HEK293T (cell line): ENCODE data around the gene PLA2G7.

ENCODE experiments used
- CTCF ChIA-PET: fragments of 350-600 bp; formaldehyde crosslinking; extraction: SDS; loops from one replicate; lab custom pipeline; 2021; ENCODE audit warnings: antibody characterized with exemption, inconsistent platforms; lab: Yijun Ruan, JAX
- POLR2A ChIA-PET: fragments of 350-600 bp; formaldehyde crosslinking; extraction: SDS; loops from one replicate; lab custom pipeline; 2020; ENCODE audit warnings: antibody characterized with exemption, inconsistent platforms; lab: Yijun Ruan, JAX
- DNase-seq: peaks from one replicate; pipeline ENCODE4 v3.0.0; 2012; ENCODE audit warnings: mixed read lengths; ENCODE audit errors: extremely low spot score
- ARNT ChIP-seq: fragments of 450-650 bp; IDR thresholded peaks from 2 replicates; pipeline ENCODE4 v1.6.1; 2017; ENCODE audit warnings: mild to moderate bottlenecking
- BHLHE40 ChIP-seq: fragments of 450-650 bp; IDR thresholded peaks from 2 replicates; pipeline ENCODE4 v1.6.1; 2016; ENCODE audit warnings: mild to moderate bottlenecking, moderate library complexity, borderline replicate concordance
- CTBP1 ChIP-seq: fragments of 450-650 bp; IDR thresholded peaks from 2 replicates; pipeline ENCODE4 v1.6.1; 2016; ENCODE audit warnings: borderline replicate concordance
- ELF4 ChIP-seq: fragments of 450-650 bp; IDR thresholded peaks from 2 replicates; pipeline ENCODE4 v1.6.1; 2017; ENCODE audit warnings: antibody characterized with exemption
- FOXA1 ChIP-seq: fragments of 450-650 bp; IDR thresholded peaks from 2 replicates; pipeline ENCODE4 v1.6.1; 2016; ENCODE audit warnings: mild to moderate bottlenecking
- FOXK2 ChIP-seq: fragments of 450-650 bp; IDR thresholded peaks from 2 replicates; pipeline ENCODE4 v1.6.1; 2016; ENCODE audit warnings: mild to moderate bottlenecking
- FOXM1 ChIP-seq: fragments of 450-650 bp; IDR thresholded peaks from 2 replicates; pipeline ENCODE4 v1.6.1; 2017; ENCODE audit warnings: mild to moderate bottlenecking, borderline replicate concordance
- HDGF ChIP-seq: fragments of 450-650 bp; IDR thresholded peaks from 2 replicates; pipeline ENCODE4 v1.6.1; 2017; ENCODE audit warnings: antibody characterized with exemption, borderline replicate concordance
- L3MBTL2 ChIP-seq: fragments of 450-650 bp; conservative IDR thresholded peaks from 2 replicates; pipeline ENCODE4 v1.6.1; 2016; ENCODE audit warnings: mild to moderate bottlenecking
- LEF1 ChIP-seq: fragments of 450-650 bp; IDR thresholded peaks from 2 replicates; pipeline ENCODE4 v1.6.1; 2017; ENCODE audit warnings: mild to moderate bottlenecking, borderline replicate concordance
- NFRKB ChIP-seq: fragments of 450-650 bp; IDR thresholded peaks from 2 replicates; pipeline ENCODE4 v1.6.1; 2016; ENCODE audit warnings: mild to moderate bottlenecking, moderate library complexity
- SP1 ChIP-seq: fragments of 450-650 bp; IDR thresholded peaks from 2 replicates; pipeline ENCODE4 v1.6.1; 2017
- SUZ12 ChIP-seq: fragments of 450-650 bp; IDR thresholded peaks from 2 replicates; pipeline ENCODE4 v1.6.1; 2016; ENCODE audit warnings: mild to moderate bottlenecking
- TARDBP ChIP-seq: fragments of 450-650 bp; IDR thresholded peaks from 2 replicates; pipeline ENCODE4 v1.6.1; 2016
- ZNF384 ChIP-seq: fragments of 450-650 bp; IDR thresholded peaks from 2 replicates; pipeline ENCODE4 v1.6.1; 2016
- TF ChIP-seq, protein P1 (sequence below): fragments of 450-650 bp; IDR thresholded peaks from 2 replicates; pipeline ENCODE4 v1.6.1; 2016

PLA2G7 gene

DNA sequence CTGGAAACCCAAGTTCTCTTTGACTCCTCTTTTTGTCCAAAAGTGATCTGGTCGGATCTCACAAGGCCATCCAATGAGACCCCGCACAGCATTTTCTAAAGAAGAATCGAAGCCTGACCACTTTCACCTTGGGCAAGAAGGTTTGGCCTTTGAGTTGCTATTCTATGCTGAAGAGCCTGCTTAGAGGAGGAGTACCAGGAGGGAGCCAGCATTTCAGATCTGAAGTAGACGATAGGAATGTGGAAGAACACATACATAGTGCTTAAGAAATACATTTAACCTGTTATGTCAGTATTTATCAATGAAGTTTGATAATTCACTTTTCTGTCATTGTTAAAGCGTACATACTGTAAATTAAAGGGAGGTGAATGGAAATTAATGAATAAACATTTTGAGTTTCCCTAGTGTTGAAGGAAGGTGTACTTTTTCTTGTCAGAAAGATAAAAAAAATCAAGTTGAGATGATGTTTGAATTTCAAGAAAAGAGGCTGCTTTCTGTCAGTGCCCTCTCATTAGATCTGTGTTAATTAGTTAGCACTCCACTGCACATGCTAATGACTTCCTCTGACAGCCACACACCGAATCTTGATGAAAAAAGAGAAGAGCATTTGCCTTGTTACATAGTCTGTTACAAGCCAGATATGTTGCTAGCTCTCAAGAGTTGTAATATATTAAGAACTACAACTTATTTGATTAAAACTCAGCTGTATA lies 58.4 kb downstream of the PLA2G7 start:
- CTCF ChIA-PET: interaction anchor here (0.6 to 1.2 kb wide), 4 partner anchors 12 to 635 kb away, joined by 3 to 5 read pairs (median 4); no protein-coding TSS in a partner anchor
- POLR2A ChIA-PET: no interaction called here
- no peak for DNase-seq
- TF ChIP-seq FOXA1 (no peak), ELF4 (no peak), ZNF384 (no peak), ARNT (no peak), FOXM1 (no peak), HDGF (no peak), TARDBP (no peak), BHLHE40 (no peak), LEF1 (no peak), CTBP1 (no peak)

DNA sequence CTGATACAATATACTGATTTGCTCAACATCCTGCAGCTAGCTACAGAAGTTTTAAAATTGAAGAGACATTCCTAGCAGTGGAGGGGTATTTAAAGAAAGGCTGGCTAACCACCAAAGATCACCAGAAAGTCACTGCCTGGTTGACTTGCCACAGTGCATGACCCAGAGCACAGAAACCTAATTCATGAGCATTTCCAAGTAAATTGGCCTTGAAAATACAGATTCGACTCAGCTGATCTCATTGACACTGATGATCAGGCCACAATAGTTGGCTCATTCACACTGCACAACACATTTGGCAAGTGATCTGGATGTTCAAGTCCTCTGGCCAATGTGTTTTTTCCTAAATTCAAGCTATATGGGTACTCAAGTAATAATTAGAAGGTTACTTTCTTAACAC lies 60.8 kb downstream of the PLA2G7 start:
- TF ChIP-seq FOXM1: no peak
- ChIA-PET POLR2A (no interaction called here), CTCF (interaction anchor here (1.5 kb wide), 1 partner anchor 19 kb away, joined by 6 read pairs; no protein-coding TSS in a partner anchor)
- no peak for DNase-seq

DNA sequence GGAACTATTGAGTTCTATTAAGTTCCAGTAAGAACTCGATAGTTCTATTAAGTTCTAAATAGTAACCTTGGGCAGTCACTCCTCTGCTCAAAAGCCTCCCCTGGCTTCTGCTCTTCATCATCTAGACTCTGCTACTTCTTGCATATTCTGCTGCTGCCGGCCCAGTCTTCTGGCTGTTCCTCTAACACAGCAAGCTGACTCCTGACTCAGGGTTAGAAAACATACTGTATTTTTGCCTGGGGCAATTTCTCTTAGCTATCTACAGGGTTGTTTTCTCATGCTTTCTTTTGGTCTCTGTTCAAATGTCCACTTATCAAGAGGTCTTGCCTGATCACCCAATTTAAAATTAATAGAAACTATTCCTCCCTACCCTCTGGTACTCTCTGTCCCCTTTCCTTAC lies 67.8 kb downstream of the PLA2G7 start:
- DNase-seq: no peak
- TF ChIP-seq ELF4 (no peak), SUZ12 (no peak), HDGF (no peak), BHLHE40 (no peak), FOXA1 (no peak), ARNT (no peak), FOXM1 (no peak)
- ChIA-PET POLR2A (no interaction called here), CTCF (interaction anchor here (1.5 kb wide), 1 partner anchor 12 kb away, joined by 3 read pairs; no protein-coding TSS in a partner anchor)

DNA sequence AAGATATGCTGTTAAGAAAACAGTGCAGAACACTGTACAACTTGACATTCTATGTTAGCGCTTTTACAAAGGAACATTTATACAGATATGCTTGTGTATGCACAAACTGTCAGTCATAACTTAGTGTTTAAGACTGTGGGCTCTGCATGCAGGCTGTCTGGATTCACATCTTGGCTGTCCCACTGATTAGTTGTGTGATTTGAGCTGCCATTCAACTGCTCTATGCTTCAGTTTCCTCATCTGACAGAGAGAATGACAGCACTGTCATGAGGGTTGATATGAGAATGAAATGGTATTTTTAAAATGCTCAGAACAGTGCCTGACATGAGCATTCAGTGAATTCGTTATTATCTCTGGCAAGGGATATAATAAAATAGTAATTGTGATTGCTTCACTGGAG lies 73.7 kb downstream of the PLA2G7 start:
- TF ChIP-seq FOXA1: no peak
- no peak for TF ChIP-seq FOXK2
- TF ChIP-seq HDGF: no peak
- no peak for TF ChIP-seq NFRKB
- TF ChIP-seq, protein P1, sequence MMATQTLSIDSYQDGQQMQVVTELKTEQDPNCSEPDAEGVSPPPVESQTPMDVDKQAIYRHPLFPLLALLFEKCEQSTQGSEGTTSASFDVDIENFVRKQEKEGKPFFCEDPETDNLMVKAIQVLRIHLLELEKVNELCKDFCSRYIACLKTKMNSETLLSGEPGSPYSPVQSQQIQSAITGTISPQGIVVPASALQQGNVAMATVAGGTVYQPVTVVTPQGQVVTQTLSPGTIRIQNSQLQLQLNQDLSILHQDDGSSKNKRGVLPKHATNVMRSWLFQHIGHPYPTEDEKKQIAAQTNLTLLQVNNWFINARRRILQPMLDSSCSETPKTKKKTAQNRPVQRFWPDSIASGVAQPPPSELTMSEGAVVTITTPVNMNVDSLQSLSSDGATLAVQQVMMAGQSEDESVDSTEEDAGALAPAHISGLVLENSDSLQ: no peak
- no peak for TF ChIP-seq SP1
- no peak for TF ChIP-seq LEF1
- no peak for TF ChIP-seq ELF4
- TF ChIP-seq ARNT: no peak
- TF ChIP-seq L3MBTL2: no peak
- no peak for TF ChIP-seq ZNF384
- no peak for TF ChIP-seq CTBP1
- CTCF ChIA-PET: no interaction called here
- DNase-seq: no peak
- POLR2A ChIA-PET: no interaction called here

DNA sequence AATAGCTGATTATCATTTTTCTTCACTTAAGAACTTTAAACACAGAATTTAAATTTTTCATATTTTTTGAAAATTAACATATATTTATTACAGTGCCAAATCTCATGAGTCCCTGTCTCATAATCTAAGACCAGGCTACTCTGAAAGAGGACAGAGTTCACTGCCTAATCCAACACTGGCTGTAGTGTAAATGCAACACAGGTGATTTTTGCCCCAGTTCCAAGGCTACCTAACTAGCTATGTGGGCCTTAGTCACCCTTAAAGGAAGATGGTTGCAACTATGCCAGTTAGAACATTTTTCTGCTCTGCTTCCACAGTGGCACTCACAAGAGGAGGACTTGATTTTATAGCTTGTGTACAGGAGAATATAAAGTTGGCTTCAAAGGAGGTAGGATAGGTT lies 77.5 kb downstream of the PLA2G7 start:
- CTCF ChIA-PET: no interaction called here
- TF ChIP-seq FOXA1: no peak
- no peak for TF ChIP-seq CTBP1
- TF ChIP-seq NFRKB: no peak
- POLR2A ChIA-PET: no interaction called here
- no peak for DNase-seq

DNA sequence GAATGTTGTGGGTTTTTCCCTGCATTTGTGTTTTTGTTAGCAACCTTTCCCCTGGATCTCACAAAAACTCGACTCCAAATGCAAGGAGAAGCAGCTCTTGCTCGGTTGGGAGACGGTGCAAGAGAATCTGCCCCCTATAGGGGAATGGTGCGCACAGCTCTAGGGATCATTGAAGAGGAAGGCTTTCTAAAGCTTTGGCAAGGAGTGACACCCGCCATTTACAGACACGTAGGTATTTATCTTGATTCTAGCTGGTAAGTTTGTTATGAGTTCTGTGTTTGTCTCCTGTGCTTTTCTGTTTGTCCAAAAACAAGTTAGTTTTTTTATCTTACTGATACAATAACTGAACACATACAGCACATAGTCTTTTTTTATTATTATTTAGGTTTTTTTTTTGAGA lies 79.4 kb downstream of the PLA2G7 start:
- peak; percentile 69 for DNase-seq
- CTCF ChIA-PET: interaction anchor here (0.5 to 2.0 kb wide), 11 partner anchors 10 to 390 kb away, joined by 3 to 6 read pairs (median 4); no protein-coding TSS in a partner anchor
- TF ChIP-seq, protein P1: peak; percentile 70
- TF ChIP-seq TARDBP: no peak
- no peak for TF ChIP-seq FOXM1
- TF ChIP-seq L3MBTL2: no peak
- POLR2A ChIA-PET: no interaction called here
